Neural progenitor cell (in vitro differentiated cells): ENCODE measurements around the gene ASZ1. TPM values are rescaled to one million over a fixed set of nuclear protein-coding genes. Genes with fewer than 3 reads are reported as not detected.

Experiments used
- DNase-seq: peaks from one replicate; pipeline ENCODE4 v3.0.0-alpha.2; 2016; ENCODE audit warnings: low spot score
- H2AFZ ChIP-seq: fragments of 200-600 bp; sonication (generic); replicated peaks from 2 replicates; pipeline ENCODE4 v1.6.1; 2016; ENCODE audit warnings: antibody characterized with exemption
- H3F3A ChIP-seq: fragments of 200-600 bp; sonication (generic); 2 replicates; pipeline ENCODE4 v1.6.1; 2016; ENCODE audit warnings: antibody characterized with exemption, low read depth
- H3K27ac ChIP-seq: fragments of 200-600 bp; sonication (generic); 2 replicates; pipeline ENCODE4 v1.5.1; 2016; ENCODE audit warnings: mild to moderate bottlenecking
- H3K27me3 ChIP-seq: fragments of 200-600 bp; sonication (generic); 2 replicates; pipeline ENCODE4 v1.6.1; 2016; ENCODE audit warnings: mild to moderate bottlenecking, moderate library complexity
- H3K36me3 ChIP-seq: fragments of 200-600 bp; sonication (generic); 2 replicates; pipeline ENCODE4 v1.5.1; 2016
- H3K4me1 ChIP-seq: fragments of 200-600 bp; sonication (generic); 2 replicates; pipeline ENCODE4 v1.6.1; 2016; ENCODE audit warnings: mixed run types
- H3K4me2 ChIP-seq: fragments of 200-600 bp; sonication (generic); 2 replicates; pipeline ENCODE4 v1.6.1; 2016
- H3K4me3 ChIP-seq: fragments of 200-600 bp; sonication (generic); 2 replicates; pipeline ENCODE4 v1.5.1; 2016
- H3K79me2 ChIP-seq: fragments of 200-600 bp; sonication (generic); 2 replicates; pipeline ENCODE4 v1.6.1; 2016; ENCODE audit warnings: low read depth
- H3K9ac ChIP-seq: fragments of 200-600 bp; sonication (generic); 2 replicates; pipeline ENCODE4 v1.6.1; 2016
- H3K9me3 ChIP-seq: fragments of 200-600 bp; sonication (generic); 2 replicates; pipeline ENCODE4 v1.5.1; 2016; ENCODE audit warnings: low read depth
- H4K20me1 ChIP-seq: fragments of 200-600 bp; sonication (generic); 2 replicates; pipeline ENCODE4 v1.6.1; 2016; ENCODE audit warnings: low read depth
- H3K27ac Mint-ChIP-seq: 3 replicates; pipeline ENCODE4 v1.8.0; 2021; ENCODE audit warnings: mixed read lengths
- H3K27me3 Mint-ChIP-seq: 2 replicates; pipeline ENCODE4 v1.8.0; 2022; ENCODE audit warnings: low read depth, mild to moderate bottlenecking, inconsistent platforms, moderate library complexity, mixed read lengths; ENCODE audit not compliant: insufficient read depth
- H3K36me3 Mint-ChIP-seq: 3 replicates; pipeline ENCODE4 v1.8.0; 2021; ENCODE audit warnings: mixed read lengths
- H3K4me1 Mint-ChIP-seq: 3 replicates; pipeline ENCODE4 v1.8.0; 2021; ENCODE audit warnings: mixed read lengths
- H3K4me3 Mint-ChIP-seq: 3 replicates; pipeline ENCODE4 v1.8.0; 2021; ENCODE audit warnings: mild to moderate bottlenecking, moderate library complexity, mixed read lengths
- H3K9me3 Mint-ChIP-seq: 3 replicates; pipeline ENCODE4 v1.8.0; 2020; ENCODE audit warnings: mixed read lengths
- CTCF ChIP-seq: fragments of 200-600 bp; sonication (generic); IDR thresholded peaks from 2 replicates; pipeline ENCODE4 v1.5.1; 2017; ENCODE audit warnings: antibody characterized with exemption, mild to moderate bottlenecking
- EZH2 ChIP-seq: fragments of 200-600 bp; sonication (generic); IDR thresholded peaks from 2 replicates; pipeline ENCODE4 v1.6.1; 2017; ENCODE audit warnings: antibody characterized with exemption, mild to moderate bottlenecking, moderate library complexity
- EZH2phosphoT487 ChIP-seq: fragments of 200-600 bp; sonication (generic); IDR thresholded peaks from 2 replicates; pipeline ENCODE4 v1.6.1; 2017; ENCODE audit warnings: antibody characterized with exemption
- total RNA-seq: library from RNA; depleted of rRNA; stranded (reverse); fragments of >200 nt; gene quantifications from 2 replicates; pipeline ENCODE4 v1.2.3, GENCODE V29; 2015; ENCODE audit warnings: low replicate concordance

ASZ1 gene
- total RNA-seq, 1 donor from 2014 or later: not detected

GRCh38 chr7:117349570-117349969 lies 77.7 kb downstream of the ASZ1 start:
- H3K27ac ChIP-seq: no peak overlapping the region

GRCh38 chr7:117347962-117348672 lies 79.2 kb downstream of the ASZ1 start:
- Histone ChIP-seq H3K4me1 (peaks cover 21% of the 10 kb centered on the region), H2AFZ (no peak overlapping the region)

More at GRCh38 chr7:117349570-117349969, 77.7 kb downstream of the ASZ1 start:
- Histone ChIP-seq H3K27me3 (no peaks in the 10 kb centered on the region), H3K4me2 (peak overlapping the region; percentile 4), H3K9ac (no peak overlapping the region), H3K36me3 (no peaks in the 10 kb centered on the region), H3K4me3 (no peak overlapping the region), H4K20me1 (no peaks in the 10 kb centered on the region), H3K79me2 (no peaks in the 10 kb centered on the region), H2AFZ (no peak overlapping the region), H3F3A (peaks cover 4% of the 10 kb centered on the region), H3K9me3 (no peaks in the 10 kb centered on the region), H3K4me1 (peaks cover 21% of the 10 kb centered on the region)
- no peaks in the 10 kb centered on the region for H3K36me3 Mint-ChIP-seq
- H3K9me3 Mint-ChIP-seq: no peaks in the 10 kb centered on the region
- H3K4me3 Mint-ChIP-seq: no peak overlapping the region
- H3K27ac Mint-ChIP-seq: no peak overlapping the region
- no peaks in the 10 kb centered on the region for H3K4me1 Mint-ChIP-seq
- peaks cover 4% of the 10 kb centered on the region for H3K27me3 Mint-ChIP-seq
- TF ChIP-seq EZH2 (no peak), EZH2phosphoT487 (no peak), CTCF (no peak)
- DNase-seq: no peak

GRCh38 chr7:117347480-117347879 lies 79.8 kb downstream of the ASZ1 start:
- no peak overlapping the region for H3K27ac Mint-ChIP-seq
- no peaks in the 10 kb centered on the region for H3K27me3 ChIP-seq
- H3K36me3 Mint-ChIP-seq: no peaks in the 10 kb centered on the region
- H3K9ac ChIP-seq: no peak overlapping the region
- H3K4me1 ChIP-seq: peaks cover 21% of the 10 kb centered on the region
- no peaks in the 10 kb centered on the region for H3K4me1 Mint-ChIP-seq
- H4K20me1 ChIP-seq: no peaks in the 10 kb centered on the region
- no peaks in the 10 kb centered on the region for H3K9me3 Mint-ChIP-seq
- no peak overlapping the region for H3K27ac ChIP-seq
- H3K9me3 ChIP-seq: no peaks in the 10 kb centered on the region
- no peaks in the 10 kb centered on the region for H3K79me2 ChIP-seq
- H3K4me3 ChIP-seq: no peak overlapping the region
- TF ChIP-seq EZH2 (no peak), CTCF (no peak), EZH2phosphoT487 (no peak)
- no peak overlapping the region for H3K4me2 ChIP-seq
- no peak overlapping the region for H2AFZ ChIP-seq
- no peaks in the 10 kb centered on the region for H3K36me3 ChIP-seq
- H3F3A ChIP-seq: peaks cover 4% of the 10 kb centered on the region
- peaks cover 4% of the 10 kb centered on the region for H3K27me3 Mint-ChIP-seq
- no peak for DNase-seq
- no peak overlapping the region for H3K4me3 Mint-ChIP-seq

More at GRCh38 chr7:117347962-117348672, 79.2 kb downstream of the ASZ1 start:
- Mint-ChIP-seq H3K9me3 (no peaks in the 10 kb centered on the region), H3K27me3 (peaks cover 4% of the 10 kb centered on the region), H3K27ac (no peak overlapping the region), H3K4me3 (no peak overlapping the region), H3K36me3 (no peaks in the 10 kb centered on the region), H3K4me1 (no peaks in the 10 kb centered on the region)
- Histone ChIP-seq H3K79me2 (no peaks in the 10 kb centered on the region), H3K9ac (no peak overlapping the region), H3F3A (peaks cover 4% of the 10 kb centered on the region), H3K27ac (no peak overlapping the region), H3K27me3 (no peaks in the 10 kb centered on the region), H3K9me3 (no peaks in the 10 kb centered on the region), H4K20me1 (no peaks in the 10 kb centered on the region), H3K36me3 (no peaks in the 10 kb centered on the region), H3K4me3 (no peak overlapping the region), H3K4me2 (no peak overlapping the region)
- TF ChIP-seq EZH2phosphoT487: no peak
- TF ChIP-seq EZH2: no peak
- no peak for TF ChIP-seq CTCF
- no peak for DNase-seq
